HG03575 (cell line): Measurements from ENCODE around the gene KRTAP4-7.
"Not testable (repeated sequence)": the region's sequence is repeated elsewhere in the genome, so short reads cannot be mapped to it uniquely, and the experiment has no call there.

ENCODE experiments used
- ATAC-seq: cut with Tn5 transposase; IDR thresholded peaks from one replicate; pipeline ENCODE4 v1.9.1; 2021; ENCODE audit not compliant: unreplicated experiment, insufficient number of reproducible peaks, low FRiP score; ENCODE audit errors: extremely low read depth

The KRTAP4-7 gene

DNA sequence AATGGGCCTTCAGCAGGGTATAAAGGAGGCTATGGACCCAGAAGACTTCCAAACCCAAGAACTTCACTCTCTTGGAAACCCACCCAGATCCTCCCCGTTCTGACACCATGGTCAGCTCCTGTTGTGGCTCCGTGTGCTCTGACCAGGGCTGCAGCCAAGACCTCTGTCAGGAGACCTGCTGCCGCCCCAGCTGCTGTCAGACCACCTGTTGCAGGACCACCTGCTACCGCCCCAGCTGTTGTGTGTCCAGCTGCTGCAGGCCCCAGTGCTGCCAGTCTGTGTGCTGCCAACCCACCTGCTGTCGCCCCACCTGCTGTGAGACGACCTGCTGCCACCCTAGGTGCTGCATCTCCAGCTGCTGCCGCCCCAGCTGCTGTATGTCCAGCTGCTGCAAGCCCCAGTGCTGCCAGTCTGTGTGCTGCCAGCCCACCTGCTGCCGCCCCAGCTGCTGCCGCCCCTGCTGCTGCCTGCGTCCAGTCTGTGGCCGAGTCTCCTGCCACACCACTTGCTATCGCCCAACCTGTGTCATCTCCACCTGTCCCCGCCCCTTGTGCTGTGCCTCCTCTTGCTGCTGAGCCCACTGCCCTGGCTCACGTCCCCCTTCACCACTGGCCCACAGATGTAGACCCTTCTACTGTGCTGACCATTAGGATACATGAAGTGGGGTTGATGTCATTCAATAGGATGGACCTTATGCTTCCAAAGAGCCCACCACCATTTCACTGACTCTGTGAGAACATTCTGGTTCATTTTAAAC lies at the start of gene KRTAP4-7:
Gene KRTAP4-7, plus strand, starts transcription at position 51 of the 757 bp plus-strand sequence. Its CDS starts 57 bp downstream, at position 108.
- ATAC-seq: not testable (repeated sequence)

DNA sequence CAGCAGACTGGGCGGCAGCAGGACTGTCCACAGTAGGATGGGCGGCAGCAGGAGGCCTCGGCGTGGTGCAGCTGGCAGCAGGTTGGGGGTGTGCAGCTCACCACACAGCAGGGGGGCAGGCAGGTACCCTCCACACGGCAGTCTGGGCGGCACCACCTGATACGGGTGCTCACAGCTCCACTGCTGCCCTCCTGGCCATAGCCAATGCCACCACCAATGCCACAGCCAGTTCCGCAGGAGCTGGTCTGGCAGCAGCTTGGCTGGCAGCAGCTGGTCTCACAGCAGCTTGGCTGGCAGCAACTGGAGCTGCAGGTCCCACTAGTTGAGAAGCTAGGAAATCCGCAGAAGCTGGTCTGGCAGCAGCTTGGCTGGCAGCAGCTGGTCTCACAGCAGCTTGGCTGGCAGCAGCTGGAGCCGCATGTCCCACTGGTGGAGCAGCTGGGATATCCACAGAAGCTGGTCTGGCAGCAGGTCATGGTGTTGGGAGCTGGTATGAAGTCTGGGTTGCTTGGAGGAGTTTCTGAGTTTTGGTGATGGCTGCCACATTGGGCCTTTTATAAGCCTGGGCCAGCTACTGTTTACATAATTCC lies 49.5 kb upstream of the KRTAP4-7 start, which contains the start of gene KRTAP1-3:
Gene KRTAP1-3, minus strand, starts transcription at position 529 of the 590 bp plus-strand sequence. Its CDS starts 53 bp downstream, at position 476.
- not testable (repeated sequence) for ATAC-seq

DNA sequence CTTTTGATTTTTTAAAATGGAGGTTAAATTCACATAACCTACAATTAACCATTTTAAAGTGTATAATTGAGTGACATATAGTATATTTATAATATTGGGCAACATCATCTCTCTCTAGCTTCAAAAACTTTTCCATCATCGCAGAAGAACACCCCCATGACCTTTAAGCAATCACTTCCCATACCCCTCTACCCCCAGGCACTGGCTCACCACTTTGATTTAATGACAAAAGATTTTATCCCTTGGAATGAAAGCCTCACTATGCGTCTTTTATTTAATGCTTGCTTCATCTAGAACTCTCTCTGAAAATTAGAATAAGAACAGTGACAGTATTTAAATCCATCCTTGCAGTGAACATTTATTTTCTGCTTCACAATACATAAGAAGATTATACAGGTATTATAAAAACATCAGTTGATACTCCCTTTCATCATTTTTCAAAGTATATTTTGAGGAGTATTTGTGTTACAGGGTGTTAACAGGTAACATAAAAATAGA lies 46.0 kb upstream of the KRTAP4-7 start:
- ATAC-seq: no peak

DNA sequence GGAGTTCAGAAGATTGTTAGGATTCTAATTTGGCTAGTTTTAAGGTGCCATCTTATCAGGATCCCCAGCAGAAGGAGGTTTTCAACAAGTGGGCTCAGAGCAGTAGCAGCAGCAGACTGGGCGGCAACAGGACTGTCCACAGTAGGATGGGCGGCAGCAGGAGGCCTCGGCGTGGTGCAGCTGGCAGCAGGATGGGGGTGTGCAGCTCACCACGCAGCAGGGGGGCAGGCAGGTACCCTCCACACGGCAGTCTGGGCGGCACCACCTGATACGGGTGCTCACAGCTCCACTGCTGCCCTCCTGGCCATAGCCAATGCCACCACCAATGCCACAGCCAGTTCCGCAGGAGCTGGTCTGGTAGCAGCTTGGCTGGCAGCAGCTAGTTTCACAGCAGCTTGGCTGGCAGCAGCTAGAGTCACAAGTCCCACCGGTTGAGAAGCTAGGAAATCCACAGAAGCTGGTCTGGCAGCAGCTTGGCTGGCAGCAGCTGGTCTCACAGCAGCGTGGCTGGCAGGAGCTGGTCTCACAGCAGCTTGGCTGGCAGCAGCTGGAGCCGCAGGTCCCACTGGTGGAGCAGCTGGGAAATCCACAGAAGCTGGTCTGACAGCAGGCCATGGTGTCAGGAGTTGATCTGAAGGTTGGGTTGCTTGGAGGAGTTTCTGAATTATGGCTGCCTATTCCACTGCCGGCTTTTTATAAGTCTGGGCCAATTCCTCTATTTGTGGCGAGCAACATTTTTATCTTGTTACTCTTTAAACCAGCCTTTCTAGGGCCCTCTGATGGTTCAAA lies 43.0 kb upstream of the KRTAP4-7 start, which contains the start of gene KRTAP1-1:
Gene KRTAP1-1, minus strand, starts transcription at position 668 of the 789 bp plus-strand sequence. Its CDS starts 53 bp downstream, at position 615.
- not testable (repeated sequence) for ATAC-seq

DNA sequence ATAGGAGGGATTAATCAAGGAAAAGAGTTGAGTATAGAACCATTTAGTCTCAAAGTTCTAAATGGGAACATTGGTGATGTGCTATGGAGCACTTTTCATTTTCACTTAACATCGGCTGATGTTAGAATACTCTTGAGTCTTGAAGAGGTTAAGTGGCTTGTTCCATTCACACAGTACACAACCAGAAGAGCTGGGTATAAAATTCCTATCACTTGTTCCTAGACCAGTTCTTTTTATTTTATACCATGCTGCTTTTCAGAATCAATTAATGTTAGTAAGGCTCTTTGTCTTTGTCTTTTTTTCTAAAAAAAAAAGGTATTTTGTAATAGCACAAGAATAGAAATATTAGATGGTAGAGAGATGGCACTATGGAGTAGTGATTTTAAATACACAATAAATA lies 41.0 kb upstream of the KRTAP4-7 start:
- ATAC-seq: no peak

DNA sequence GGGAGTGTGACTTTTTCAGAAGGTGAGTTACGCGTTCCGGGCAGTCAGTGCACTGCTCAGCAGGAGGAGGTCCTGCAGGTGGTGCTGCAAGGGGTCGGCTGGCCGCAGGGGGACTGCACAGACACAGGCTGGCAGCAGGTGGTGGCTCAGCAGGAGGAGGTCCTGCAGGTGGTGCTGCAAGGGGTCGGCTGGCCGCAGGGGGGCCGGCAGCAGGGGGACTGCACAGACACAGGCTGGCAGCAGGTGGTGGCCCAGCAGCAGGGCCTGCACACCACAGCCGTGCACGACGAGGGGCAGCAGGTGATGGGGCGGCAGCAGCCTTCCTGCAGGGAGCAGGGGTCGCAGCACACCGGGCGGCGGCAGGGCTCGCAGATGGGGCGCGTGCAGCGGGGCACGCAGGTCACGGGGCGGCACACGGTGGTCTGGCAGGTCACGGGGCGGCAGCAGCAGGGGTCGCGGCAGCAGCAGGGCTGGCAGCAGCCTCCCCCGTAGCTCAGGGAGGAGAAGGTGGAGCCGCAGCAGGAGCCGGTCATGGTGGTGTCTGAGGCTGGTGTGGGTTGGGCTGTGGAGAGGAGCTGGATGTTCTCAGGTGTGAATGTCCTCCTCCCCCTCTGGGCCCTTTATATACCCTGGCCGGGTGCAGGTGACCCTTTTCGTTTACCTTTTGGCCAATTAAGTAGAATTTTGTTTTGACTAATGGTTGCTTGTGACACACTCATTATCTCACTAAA lies 37.0 kb upstream of the KRTAP4-7 start, which contains the start of gene KRTAP2-1:
Gene KRTAP2-1, minus strand, starts transcription at position 582 of the 731 bp plus-strand sequence. Its CDS starts 49 bp downstream, at position 533.
- not testable (repeated sequence) for ATAC-seq

DNA sequence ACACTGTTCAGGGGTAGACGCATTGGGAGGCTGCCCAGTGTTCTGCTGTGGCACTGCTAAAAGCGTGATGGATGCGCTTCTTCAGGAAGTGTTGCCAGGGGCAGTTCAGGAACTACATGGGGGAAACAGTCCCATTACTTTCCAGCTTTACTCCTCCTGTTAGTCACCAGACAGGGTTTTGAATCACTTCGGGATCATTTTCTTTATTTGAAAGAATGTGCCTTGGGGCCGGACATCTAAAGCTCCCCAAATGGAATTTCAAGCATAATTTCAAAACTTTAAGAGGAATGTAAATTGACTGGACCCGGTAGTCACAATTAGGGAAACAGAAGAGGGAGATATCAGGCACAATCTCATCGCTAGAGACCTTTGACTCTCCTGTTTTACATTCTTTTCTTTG lies 35.5 kb upstream of the KRTAP4-7 start:
- ATAC-seq: no peak

DNA sequence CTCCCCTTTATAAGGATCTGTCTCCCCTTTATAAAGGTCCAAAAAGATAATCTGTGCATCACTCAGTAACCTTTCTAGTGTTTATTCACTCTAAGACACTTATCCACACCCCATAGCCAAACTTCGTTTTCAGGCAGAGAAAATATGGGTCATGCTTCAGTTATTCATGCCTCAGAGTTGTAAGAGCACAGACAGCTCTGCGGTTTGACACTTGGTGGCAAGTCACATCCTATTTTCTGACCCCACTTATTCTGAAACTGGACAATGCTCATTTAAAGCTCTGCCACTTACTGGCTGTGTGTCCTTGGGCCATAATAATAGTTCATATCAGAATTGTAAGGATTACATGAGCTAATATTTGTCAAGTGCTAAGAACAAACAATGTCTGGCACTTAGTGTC lies 34.8 kb upstream of the KRTAP4-7 start:
- no peak for ATAC-seq

DNA sequence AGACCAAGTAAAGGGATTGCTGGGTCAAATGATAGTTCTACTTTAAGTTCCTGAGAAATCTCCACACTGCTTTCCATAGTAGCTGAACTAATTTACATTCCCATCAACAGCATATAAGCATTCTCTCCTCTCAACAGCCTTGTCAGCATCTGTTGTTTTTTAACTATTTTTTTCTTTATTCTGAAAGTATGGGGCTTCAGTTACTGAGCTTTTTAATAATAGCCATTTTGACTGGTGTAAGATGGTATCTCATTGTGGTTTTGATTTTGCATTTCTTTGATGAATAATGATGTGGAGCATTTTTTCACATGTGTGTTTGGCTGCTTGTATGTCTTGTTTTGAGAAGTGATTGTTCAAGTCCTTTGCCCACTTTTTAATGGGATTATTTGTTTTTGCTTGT lies 31.4 kb upstream of the KRTAP4-7 start:
- no peak for ATAC-seq

DNA sequence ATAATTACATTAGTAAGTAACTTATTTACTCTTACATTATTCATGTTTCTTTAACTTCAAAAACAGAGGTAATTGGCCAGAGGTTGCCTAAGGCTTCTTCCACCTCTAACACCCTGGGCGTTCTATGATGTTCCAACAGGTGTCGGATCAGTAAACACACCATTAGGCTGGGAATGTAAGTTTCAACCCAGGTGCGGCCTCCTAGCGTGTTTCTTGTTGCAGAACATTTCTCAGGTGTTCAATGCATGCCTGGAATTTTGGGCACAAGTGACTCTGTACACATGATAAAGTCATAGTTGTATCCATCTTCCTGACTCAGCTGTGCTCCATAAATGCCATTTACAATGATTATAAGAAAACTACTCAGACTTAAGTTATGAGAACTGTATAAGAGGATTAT lies 29.9 kb upstream of the KRTAP4-7 start:
- ATAC-seq: no peak

DNA sequence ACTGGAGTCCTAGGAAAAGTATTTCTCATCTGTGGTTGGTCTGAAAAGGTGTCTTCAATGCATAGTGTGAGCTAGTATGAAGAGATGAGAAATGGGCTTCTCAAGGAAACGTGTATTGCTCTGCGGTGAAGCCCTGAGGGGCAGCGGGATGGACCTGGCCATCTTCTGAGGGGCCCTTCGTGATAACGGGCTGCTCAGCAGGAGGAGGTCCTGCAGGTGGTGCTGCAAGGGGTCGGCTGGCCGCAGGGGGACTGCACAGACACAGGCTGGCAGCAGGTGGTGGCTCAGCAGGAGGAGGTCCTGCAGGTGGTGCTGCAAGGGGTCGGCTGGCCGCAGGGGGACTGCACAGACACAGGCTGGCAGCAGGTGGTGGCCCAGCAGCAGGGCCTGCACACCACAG lies 29.4 kb upstream of the KRTAP4-7 start:
- not testable (repeated sequence) for ATAC-seq

DNA sequence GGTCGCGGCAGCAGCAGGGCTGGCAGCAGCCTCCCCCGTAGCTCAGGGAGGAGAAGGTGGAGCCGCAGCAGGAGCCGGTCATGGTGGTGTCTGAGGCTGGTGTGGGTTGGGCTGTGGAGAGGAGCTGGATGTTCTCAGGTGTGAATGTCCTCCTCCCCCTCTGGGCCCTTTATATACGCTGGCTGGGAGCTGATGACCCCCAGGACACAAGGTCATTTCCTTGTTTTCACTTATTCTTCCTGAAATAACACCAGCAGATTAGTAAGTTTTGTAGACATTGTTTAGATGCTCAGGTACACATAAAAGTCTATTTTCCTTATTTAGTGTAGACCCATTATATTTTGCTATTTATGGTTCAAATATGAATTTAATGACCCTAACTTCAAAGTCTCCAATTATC lies 28.8 kb upstream of the KRTAP4-7 start, which contains the start of gene KRTAP2-2:
Gene KRTAP2-2, minus strand, starts transcription at position 101 of the 400 bp plus-strand sequence. Its CDS starts 19 bp downstream, at position 82.
- not testable (repeated sequence) for ATAC-seq

DNA sequence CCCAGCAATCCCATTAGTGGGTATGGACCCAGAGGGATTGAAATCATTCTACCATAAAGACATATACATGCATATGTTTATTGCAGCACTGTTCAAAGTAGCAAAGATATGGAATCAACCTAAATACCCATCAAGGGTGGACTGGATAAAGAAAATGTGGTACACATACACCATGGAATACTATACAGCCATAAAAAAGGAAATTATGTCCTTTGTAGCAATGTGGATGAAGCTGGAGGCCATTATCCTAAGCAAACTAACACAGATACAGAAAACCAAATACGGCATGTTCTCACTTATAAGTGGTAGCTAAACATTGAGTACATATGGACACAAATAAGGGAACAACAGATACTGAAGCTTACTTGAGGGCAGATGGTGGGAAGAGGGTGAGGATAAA lies 26.4 kb upstream of the KRTAP4-7 start:
- ATAC-seq: no peak

DNA sequence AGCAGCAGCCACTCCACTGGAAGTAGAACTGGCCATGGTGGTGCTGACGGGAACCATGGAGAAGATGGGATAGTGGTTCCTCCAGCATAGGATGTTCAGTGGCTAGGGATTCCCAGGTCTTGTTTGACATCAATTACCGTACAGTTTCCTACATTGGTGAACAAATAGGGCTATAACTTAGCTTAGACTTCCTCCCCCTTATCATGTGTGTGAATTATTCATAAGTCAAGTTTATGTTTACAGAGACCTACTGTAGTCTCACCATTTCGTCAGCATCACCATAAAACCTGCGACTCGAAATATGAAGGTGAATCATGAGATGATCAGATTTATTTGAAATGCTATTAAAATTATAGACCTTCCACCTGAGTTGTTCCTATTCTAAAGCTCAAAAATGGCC lies 25.2 kb upstream of the KRTAP4-7 start:
- ATAC-seq: no peak

DNA sequence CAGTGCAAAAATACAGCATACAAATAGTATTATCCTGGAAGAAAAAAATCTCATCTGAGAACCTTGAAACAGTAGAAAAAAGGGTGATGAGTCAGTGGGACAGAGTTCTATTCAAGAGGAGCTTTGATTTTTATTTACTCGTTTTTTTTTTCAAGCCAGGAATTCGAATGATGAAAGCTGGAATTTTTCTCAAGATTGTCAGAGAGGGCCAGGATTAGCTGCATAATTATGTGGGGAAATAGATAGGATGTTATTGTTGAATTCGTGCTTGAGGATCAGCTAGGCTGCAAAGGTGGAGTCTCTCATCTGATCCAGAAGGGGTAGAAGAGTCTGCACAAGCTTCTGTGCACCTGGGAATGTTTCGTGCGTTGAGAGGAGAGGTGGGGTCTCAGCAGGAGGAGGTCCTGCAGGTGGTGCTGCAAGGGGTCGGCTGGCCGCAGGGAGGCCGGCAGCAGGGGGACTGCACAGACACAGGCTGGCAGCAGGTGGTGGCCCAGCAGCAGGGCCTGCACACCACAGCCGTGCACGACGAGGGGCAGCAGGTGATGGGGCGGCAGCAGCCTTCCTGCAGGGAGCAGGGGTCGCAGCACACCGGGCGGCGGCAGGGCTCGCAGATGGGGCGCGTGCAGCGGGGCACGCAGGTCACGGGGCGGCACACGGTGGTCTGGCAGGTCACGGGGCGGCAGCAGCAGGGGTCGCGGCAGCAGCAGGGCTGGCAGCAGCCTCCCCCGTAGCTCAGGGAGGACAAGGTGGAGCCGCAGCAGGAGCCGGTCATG lies 24.5 kb upstream of the KRTAP4-7 start:
- ATAC-seq: not testable (repeated sequence)

DNA sequence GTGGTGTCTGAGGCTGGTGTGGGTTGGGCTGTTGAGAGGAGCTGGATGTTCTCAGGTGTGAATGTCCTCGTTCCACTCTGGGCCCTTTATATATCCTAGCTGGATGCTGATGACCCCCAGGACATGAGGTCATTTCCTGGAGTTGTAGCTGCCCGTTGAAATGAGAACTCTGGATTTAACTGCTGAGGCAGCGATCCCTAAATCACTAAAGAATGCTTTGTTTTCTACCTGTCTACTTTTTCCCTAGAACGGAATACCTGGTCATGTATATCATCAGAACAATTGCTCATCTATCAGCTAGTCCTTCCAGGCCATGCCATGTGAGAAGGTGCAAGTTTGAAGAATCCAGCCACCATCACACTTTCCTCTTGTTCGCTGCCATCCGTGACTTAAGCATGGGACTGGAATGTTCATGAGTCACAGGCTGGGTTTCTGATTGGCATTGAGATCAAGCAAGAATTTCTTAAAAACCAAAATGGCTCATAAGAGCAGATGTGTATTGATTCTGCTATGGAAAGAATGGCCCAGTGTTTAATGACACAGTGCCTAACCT lies 23.8 kb upstream of the KRTAP4-7 start, which contains the start of gene KRTAP2-3:
Gene KRTAP2-3, minus strand, starts transcription at position 63 of the 553 bp plus-strand sequence. CDS start 64 bp downstream, outside the sequence.
- no peak for ATAC-seq

DNA sequence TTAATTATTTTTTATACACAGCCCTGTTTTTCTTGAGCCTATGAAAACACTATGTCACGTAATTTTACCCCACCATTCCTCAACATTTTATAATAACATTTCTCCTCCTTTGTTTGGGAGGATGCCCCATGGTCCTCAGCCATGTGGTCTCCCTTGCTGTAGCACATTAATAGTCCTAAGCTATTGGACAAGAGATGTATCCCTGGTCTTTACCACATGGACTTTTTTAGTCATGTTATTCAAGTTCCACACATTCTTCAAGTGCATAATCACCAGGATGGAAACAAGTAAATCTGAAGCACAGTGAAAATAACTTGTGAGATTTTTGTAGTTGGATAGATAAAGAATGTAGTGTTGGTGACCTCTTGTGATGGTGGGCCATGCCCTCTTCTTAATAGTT lies 22.0 kb upstream of the KRTAP4-7 start:
- ATAC-seq: no peak
